NCI-H226 (cell line): Measurements from ENCODE around the gene LSS.

Source experiments
- DNase-seq: peaks from one replicate; pipeline ENCODE4 v3.0.0-alpha.2; 2015

The LSS gene

GRCh38 chr21:46217511-46218196 lies 10.9 kb downstream of the LSS start:
- DNase-seq: no peak

- DNase-seq: no peak
Observed at GRCh38 chr21:46216132-46216747, 12.3 kb downstream of the LSS start.

GRCh38 chr21:46215436-46216131 lies 13.0 kb downstream of the LSS start:
- no peak for DNase-seq

- no peak for DNase-seq
Observed at GRCh38 chr21:46214478-46215340, 13.9 kb downstream of the LSS start.

- DNase-seq: no peak
Observed at GRCh38 chr21:46213620-46214286, 14.8 kb downstream of the LSS start.

GRCh38 chr21:46212721-46213484 lies 15.7 kb downstream of the LSS start:
- no peak for DNase-seq

GRCh38 chr21:46211786-46212720 lies 16.5 kb downstream of the LSS start:
- DNase-seq: no peak

- no peak for DNase-seq
Observed at GRCh38 chr21:46211376-46211775, 17.2 kb downstream of the LSS start.

- DNase-seq: no peak
Observed at GRCh38 chr21:46210378-46211136, 18.0 kb downstream of the LSS start.

GRCh38 chr21:46208761-46209721 lies 19.5 kb downstream of the LSS start:
- DNase-seq: no peak

GRCh38 chr21:46207920-46208591 lies 20.5 kb downstream of the LSS start:
- no peak for DNase-seq

- DNase-seq: no peak
Observed at GRCh38 chr21:46207006-46207919, 21.3 kb downstream of the LSS start.

GRCh38 chr21:46206163-46207005 lies 22.2 kb downstream of the LSS start:
- no peak for DNase-seq

GRCh38 chr21:46205766-46206162 lies 22.8 kb downstream of the LSS start:
- DNase-seq: no peak

GRCh38 chr21:46205166-46205565 lies 23.4 kb downstream of the LSS start:
- DNase-seq: no peak

- DNase-seq: no peak
Observed at GRCh38 chr21:46203203-46203600, 25.4 kb downstream of the LSS start.
